GM19035 (cell line): ENCODE results near the gene KHK.
"Not testable (repeated sequence)": the region's sequence is repeated elsewhere in the genome, so short reads cannot be mapped to it uniquely, and the experiment has no call there.

ENCODE experiments used
- ATAC-seq: cut with Tn5 transposase; IDR thresholded peaks from one replicate; pipeline ENCODE4 v1.9.1; 2021; ENCODE audit not compliant: unreplicated experiment

KHK gene

DNA sequence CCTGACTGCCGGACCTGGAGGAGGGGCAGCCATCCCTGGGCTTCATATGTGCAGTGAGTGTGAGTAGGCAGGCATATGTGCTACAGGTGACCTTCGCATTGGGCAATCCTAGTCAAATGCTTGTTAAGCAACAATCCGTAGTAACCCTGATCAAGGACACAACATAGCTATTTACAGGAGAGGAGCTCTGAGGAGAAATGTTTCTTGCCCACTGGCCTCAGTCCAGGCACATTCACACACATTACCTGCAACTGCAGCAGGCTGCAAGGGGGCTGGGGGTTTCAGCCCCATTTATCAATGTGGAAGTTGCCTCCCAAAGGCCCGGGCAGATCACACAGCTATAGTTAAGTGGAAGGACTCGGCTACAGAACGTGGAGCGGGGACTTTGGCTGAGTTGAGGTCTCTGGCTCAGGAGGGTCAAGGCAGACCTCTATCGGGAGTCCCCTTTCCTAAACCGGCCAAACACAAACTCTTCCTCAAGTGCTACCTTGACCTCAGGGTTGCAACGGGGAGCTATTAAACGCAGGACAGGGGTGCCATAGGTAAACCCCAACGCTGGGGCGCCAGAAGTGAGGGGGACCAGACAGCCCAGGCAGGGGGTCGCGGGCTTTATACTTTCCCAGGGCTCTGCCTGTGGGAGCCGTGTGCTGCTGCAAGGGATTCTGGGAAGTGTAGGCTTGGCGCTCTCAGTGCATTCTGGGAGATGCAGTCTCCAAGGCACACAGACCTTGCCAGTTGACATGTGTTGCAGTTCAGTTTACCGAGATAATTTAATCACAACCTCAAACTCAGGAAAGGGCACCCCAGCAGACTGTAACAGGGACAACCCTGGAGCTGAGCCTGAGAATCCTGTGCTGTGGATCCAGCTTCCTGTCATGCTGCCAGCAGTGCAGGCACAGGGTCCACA is 9.4 kb downstream of the KHK start:
- no peak for ATAC-seq

DNA sequence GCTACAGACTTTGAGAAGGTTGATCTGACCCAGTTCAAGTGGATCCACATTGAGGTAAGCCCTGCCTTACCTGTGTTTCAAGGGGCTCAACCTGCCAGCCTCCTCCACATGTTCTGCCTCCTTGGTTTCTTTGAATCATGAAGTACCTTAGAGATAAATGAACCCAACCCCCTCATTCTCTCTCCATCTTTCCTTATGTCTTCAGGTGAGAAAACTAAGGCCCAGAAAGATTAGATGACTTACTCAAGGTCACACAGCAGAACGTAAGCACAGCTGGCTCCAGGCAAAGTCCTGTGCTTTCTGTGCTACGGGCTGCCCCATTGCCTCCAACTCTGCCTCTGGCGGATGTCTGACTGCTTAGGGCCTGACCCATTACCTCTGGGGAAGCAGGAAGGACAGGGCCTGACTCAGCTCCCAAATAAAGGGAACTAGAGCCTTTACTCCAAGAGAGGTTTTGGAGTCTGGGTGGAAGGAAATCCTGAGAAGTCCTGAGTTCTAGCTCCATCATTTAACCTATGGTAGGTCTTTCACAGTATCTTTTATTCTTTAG is 10.3 kb downstream of the KHK start:
- no peak for ATAC-seq

DNA sequence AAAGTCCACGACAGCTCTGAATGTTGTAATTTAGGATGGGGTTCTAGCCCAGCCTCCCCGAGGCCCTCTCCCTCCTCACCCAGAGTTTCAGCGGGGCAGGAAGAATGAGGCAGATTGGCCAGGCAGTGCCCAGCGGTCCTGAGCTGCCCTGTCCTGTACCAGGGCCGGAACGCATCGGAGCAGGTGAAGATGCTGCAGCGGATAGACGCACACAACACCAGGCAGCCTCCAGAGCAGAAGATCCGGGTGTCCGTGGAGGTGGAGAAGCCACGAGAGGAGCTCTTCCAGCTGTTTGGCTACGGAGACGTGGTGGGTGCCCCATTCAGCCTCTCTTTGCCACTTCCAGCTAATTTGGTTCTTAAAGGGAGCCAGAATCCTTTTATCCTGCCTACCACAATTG is 10.8 kb downstream of the KHK start:
- no peak for ATAC-seq

GRCh38 chr2:27099334-27099955 is 12.9 kb downstream of the KHK start:
- no peak for ATAC-seq

DNA sequence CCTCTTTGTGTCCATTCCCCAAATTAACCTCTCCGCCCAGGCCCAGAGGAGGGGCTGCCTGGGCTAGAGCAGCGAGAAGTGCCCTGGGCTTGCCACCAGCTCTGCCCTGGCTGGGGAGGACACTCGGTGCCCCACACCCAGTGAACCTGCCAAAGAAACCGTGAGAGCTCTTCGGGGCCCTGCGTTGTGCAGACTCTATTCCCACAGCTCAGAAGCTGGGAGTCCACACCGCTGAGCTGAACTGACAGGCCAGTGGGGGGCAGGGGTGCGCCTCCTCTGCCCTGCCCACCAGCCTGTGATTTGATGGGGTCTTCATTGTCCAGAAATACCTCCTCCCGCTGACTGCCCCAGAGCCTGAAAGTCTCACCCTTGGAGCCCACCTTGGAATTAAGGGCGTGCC is 13.5 kb downstream of the KHK start:
- no peak for ATAC-seq

GRCh38 chr2:27102329-27102728 is 15.8 kb downstream of the KHK start:
- ATAC-seq = no peak

DNA sequence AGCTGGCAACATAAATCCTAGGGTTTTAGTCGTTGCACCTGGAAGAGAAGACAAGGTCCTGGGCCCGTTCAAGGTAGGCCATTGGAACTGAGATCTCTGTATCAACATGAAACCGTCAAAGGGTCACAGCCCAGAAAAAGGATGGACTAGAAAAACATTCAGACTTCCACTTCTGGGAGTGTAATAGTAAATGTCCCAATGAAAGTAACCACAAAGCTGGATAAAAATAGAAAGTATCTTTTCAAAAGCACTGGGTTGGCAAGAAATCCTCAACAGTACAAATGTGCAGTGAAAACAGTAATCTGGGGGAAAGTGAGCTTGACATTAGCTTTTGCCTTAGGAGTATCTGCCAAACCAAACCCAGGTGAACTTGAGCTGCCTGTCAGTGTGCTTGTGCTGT is 19.4 kb downstream of the KHK start:
- no peak for ATAC-seq

DNA sequence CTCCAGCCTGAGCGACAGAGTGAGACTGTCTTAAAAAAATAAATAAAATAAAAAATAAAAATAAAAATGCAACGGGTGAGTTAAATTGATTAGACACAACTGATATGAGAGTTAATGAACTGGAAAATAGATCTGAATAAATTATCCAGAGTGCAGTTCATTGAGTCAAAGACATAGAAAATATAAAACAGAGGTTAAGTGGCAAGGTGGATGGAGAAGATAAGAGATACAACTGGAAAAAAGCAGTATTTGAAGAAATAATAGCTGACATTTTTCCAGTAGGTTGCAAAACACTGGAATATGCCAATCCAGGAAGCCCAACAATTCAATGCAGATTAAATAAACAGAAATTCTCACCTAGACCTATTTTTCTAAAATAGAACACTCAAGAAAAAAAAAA is 21.6 kb downstream of the KHK start:
- no peak for ATAC-seq

- no peak for ATAC-seq
Observed at GRCh38 chr2:27109083-27109482, 22.5 kb downstream of the KHK start.

DNA sequence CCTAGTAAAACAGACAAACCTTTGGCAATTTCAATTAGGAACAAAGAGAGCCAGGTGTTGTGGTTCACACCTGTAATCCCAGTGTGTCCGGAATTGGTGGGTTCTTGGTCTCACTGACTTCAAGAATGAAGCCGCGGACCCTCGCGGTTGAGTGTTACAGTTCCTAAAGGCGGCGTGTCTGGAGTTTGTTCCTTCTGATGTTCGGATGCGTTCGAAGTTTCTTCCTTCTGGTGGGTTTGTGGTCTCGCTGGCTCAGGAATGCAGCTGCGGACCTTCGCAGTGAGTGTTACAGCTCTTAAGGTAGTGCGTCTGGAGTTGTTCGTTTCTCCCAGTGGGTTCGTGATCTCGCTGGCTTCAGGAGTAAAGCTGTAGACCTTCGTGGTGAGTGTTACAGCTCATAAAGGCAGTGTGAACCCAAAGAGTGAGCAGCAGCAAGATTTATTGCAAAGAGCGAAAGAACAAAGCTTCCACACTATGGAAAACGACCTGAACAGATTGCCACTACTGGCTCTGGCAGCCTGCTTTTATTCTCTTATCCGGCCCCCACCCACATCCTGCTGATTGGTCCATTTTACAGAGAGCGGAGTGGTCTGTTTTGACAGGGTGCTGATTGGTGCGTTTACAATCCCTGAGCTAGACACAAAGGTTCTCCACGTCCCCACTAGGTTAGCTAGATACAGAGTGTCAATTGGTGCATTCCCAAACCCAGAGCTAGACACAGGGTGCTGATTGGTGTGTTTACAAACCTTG is 24.2 kb downstream of the KHK start:
- ATAC-seq = not testable (repeated sequence)

DNA sequence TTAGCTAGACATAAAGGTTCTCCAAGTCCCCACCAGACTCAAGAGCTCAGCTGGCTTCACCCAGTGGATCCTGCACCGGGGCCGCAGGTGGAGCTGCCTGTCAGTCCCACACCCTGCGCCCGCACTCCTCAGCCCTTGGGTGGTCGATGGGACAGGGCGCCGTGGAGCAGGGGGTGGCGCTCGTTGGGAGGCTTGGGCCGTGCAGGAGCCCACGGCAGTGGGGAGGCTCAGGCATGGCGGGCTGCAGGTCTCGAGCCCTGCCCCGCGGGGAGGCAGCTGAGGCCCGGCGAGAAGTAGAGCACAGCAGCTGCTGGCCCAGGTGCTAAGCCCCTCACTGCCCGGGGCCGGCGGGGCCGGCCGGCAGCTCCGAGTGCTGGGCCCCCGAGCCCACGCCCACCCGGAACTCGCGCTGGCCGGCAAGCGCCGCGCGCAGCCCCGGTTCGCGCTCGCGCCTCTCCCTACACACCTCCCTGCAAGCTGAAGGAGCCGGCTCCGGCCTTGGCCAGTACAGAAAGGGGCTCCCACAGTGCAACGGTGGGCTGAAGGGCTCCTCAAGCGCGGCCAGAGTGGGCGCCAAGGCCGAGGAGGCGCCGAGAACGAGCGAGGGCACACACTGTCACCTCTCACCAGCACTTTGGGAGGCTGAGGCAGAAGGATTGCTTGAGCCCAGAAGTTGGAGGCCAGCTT is 25.0 kb downstream of the KHK start:
- ATAC-seq = not testable (repeated sequence)

- no peak for ATAC-seq
Observed at GRCh38 chr2:27115519-27115918, 28.9 kb downstream of the KHK start.

DNA sequence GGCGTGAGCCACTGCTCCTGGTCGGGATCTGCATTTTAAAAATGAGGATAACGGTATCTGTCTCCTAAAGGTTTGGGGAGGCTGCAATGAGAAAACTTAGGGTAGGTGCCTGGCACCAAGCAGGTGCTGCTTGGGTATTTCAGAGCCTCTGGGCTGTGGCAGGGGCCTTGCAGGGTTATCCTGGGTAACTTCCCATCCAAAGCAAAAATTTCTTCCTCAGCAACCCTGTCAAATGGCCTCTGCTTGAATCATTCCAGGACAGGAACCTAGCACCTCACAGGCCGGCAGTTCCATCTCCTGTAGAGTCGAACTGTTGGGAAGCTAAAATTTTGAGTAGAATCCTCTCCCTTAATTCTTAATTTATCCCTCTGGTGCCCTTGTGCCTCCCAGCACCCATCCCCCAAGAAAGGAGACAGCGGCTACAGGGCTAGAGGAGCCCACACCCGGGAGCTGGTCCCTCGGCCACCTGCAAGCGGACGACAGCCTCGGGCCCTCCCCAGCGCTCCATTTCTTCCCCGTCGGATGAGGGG is 31.5 kb downstream of the KHK start:
- no peak for ATAC-seq

DNA sequence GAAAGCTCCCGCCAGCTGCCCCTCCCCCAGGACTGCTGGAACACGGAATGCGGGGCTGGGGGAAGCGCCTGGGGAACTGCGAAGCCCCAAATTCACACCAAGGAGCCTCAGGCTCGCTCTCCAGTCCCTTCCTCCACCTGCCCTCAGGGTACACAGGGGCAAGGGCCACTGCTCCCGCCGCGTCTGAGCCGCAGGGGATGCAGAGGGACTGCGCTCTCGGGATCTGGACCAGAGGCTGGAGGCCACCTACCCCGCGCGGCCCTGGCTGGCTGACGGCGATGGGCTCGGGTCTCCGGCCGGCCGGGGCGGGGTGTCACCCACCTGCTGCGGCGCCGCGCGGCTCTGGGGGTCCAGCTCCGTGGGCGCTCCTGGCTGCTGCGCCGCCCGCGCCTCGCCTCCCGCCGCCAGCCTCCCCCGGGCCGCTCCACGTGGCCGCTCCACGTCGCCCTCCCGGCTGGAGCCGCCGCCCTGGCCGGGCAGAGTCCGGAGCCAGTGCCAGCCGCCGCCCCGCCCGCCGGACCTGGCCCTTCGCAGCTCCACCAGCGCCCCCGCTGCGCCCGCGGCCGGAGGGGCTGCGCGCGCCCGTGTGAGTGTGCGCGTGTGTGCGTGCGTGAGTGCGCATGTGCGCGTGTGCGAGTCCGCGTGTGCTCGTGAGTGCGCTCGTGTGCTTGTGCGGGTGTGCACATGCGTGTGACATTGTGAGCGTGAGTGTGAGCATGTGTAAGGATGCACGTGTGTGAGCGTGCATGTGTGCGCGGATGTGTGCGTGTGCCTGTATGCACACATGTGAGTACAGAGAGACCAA is 32.2 kb downstream of the KHK start, which contains the start of gene CGREF1:
Gene CGREF1 (minus strand): TSS at position 604 of the 805 bp plus-strand sequence. CDS start 14,762 bp downstream, outside the sequence.
- ATAC-seq = no peak

DNA sequence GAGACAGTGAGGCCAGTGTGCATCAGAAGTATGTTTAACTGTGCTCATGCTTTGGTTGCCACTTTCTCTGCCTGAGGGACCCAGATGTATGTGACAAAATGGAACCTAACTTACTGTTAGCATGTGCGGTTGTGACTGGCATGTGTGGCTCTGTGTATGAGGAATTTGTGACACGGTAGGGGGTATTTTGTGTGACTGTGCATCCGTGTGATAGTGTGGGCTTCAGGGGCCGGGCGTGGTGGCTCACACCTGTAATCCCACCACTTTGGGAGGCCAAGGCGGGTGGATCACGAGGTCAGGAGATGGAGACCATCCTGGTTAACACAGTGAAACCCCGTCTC is 32.7 kb downstream of the KHK start:
- ATAC-seq = not testable (repeated sequence)

DNA sequence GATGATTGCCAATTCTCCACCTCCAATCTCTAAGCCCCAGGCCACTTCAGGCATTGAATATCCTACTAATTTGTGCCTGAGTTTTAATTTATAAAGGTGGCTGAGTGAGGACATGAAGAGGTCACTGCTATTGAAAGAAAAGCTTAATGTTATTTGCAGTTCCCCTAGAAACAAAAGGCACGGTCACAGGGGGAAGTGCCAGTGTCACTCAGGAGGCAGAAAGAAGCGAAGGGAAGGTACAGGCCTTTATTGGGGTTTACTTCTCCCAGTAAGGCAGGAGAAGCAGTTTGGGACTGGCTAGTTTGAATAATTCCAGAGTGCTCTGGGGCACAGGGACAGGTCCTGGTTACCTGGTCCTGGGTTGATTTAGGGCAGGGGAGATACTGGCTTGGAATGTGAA is 35.3 kb downstream of the KHK start:
- ATAC-seq = no peak

- no peak for ATAC-seq
Observed at GRCh38 chr2:27122791-27123190, 36.2 kb downstream of the KHK start.

DNA sequence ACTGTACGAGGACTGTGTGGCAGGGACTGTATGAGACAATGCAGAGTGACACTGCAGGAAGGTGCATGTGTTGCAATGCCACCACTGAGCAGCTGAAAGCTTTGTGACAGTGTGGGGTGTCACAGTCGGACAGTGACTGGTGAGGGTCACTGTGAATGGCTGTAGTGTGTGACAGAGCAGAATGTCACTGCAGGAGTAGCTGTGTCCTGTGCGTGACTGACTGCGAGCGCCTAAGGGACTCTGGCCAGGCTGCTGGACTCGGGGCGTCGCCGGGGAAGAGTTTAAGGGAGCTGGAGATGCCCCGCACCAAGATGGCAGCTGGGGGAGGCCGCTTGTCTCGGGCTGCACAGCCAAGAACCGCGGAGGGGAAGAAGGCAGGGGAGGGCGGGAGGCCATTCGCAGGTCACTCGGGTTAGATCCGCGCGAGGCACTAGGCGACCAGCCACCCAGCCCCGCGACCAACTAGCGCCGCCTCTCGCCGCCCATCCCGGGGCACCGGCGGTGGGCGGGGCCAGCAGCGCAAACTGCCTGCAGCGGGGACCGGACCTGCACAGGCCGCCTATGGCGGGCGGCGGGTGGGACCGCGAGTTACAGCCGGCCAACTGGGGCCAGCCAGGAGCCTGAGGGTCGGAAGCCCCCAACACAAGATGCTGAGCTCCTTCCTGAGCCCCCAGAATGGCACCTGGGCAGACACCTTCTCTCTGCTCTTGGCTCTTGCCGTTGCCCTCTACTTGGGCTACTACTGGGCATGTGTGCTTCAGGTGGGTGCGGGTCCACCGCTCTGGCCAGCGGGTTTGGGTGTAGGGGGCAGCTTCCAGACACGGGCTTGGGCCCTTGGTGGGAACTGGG is 37.0 kb downstream of the KHK start, which contains the start of gene ABHD1:
Gene ABHD1 (plus strand): TSS at position 514 of the 849 bp plus-strand sequence. CDS start 134 bp downstream, at position 648.
- ATAC-seq = peak; percentile 59

GRCh38 chr2:27125104-27125503 is 38.5 kb downstream of the KHK start:
- no peak for ATAC-seq
